GM21381 (cell line): ENCODE measurements around the gene GAS6.
"Not testable (repeated sequence)": the region's sequence is repeated elsewhere in the genome, so short reads cannot be mapped to it uniquely, and the experiment has no call there.

Experiments used
- ATAC-seq: cut with Tn5 transposase; IDR thresholded peaks from one replicate; pipeline ENCODE4 v1.9.1; 2021; ENCODE audit warnings: mild to moderate bottlenecking, moderate library complexity; ENCODE audit not compliant: unreplicated experiment

GAS6 gene

GRCh38 chr13:113874177-113874576 lies 10.3 kb upstream of the GAS6 start:
- ATAC-seq: no peak

- ATAC-seq: no peak
Observed at GRCh38 chr13:113869263-113869662, 5.4 kb upstream of the GAS6 start.

GRCh38 chr13:113867913-113868312 lies 4.0 kb upstream of the GAS6 start:
- ATAC-seq: not testable (repeated sequence)

DNA sequence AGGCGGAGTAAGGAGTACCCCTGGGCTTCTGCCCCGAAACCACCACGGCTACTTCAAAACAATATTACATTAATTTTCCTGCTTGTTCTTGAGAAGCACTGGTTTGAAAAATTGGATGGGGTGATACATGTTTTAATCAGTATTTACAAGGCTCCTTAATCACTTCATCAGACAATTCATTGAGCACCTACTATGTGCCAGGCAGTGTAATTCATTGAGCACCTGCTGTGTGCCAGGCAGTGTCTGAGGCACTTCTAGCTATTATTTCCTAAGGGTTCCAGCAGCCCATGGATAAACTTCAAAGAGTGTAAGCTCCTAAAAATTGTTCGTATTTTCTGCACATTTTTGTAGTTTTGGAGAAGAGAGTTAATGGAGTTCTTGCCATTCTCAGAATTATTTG lies 1.6 kb upstream of the GAS6 start:
- no peak for ATAC-seq

- ATAC-seq: no peak
Observed at GRCh38 chr13:113864273-113864890, 506 bp upstream of the GAS6 start.

DNA sequence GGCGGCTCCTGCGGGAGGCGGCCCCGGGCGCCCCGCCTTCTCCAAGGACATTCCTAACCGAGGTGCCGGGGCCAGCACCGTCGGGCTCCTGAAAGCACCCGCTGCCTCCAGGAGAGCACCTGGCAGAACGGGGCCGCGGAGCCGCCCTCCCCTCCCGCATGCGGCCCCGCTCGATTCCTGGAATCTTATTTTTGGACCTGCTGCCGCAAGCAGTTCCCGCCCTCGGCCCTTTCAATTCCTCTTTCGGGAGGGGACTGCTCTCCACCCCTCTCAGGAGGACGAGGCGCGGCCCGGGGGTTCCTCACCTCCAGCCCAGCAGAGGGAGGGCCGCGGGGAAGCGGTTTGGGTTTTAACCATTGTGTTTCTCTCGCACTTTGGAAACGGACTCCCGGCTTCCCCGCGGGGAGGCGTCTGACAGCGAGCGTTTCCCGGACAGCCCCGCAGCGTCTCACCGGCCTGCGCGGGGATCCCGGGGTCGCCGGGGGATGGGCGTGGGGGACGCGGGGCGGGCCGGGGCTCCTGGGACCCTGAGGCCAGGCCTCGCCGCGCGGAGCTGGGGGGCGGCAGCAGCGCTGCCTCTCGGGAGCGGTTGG lies 849 bp downstream of the GAS6 start:
- no peak for ATAC-seq

GRCh38 chr13:113862191-113862930 lies 1.5 kb downstream of the GAS6 start:
- no peak for ATAC-seq

DNA sequence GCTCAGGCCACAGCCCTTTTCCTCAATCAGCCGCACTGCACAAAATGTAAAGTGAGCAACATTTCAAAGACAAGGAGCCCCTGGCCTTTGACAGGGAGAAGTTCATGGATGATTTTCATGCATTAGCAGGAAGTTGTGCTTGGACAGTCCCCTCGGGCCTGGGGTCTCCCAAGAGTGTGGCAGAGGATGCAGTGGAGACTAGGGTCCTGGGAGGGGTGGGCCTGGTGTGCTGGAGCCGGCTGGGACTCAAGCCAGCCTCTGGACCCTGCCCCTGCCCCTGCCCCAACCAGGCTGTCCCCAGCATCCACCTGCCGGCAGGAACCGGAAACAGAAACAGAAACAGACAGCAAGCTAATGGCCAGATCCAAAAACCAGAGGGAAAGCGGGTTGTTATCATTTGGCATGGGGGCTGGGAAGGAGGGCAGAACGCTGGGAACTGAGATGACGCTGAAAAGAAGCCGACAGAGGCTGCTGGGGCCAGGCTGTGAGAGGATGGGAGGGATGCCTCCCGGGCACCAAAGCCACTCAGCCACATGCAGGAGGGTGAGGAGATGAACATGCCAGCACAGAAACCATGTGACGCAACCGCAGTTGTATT lies 2.3 kb downstream of the GAS6 start:
- no peak for ATAC-seq

DNA sequence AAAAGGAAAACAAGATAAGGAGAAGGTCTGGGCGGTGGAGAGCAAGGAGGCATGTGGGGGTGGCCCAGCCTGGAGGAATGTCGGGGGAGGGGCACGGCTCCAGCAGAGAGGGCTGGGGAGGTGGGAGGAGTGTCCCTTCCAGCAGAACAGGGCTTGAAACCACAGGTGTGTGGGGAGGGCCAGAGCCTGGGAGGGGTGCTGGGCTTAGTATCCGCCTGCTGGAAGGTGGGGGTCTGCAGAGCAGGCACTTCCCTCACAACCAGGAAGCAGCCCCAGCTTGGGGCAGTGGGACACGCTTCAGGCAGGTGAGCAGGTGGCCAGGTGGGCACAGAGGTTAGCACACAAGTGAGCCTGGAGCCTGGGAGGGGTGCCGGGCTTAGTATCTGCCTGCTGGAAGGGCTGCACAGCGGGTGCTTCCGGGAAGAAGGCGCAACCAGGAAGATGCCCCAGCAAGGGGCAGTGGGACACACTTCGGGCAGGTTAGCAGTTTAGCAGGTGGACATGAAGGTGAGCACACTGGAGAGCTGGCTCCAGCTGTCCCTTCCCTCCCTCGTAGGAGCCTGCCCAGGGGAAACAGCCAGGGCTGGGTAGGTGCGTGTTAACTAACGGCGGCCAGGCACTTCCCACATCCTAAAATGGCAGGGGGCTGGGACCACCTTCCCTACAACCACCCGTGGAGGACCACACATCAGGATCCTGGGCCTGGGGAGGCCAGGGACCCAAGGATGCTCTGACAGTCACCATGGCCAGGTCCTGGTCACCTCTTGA lies 3.0 kb downstream of the GAS6 start:
- no peak for ATAC-seq

DNA sequence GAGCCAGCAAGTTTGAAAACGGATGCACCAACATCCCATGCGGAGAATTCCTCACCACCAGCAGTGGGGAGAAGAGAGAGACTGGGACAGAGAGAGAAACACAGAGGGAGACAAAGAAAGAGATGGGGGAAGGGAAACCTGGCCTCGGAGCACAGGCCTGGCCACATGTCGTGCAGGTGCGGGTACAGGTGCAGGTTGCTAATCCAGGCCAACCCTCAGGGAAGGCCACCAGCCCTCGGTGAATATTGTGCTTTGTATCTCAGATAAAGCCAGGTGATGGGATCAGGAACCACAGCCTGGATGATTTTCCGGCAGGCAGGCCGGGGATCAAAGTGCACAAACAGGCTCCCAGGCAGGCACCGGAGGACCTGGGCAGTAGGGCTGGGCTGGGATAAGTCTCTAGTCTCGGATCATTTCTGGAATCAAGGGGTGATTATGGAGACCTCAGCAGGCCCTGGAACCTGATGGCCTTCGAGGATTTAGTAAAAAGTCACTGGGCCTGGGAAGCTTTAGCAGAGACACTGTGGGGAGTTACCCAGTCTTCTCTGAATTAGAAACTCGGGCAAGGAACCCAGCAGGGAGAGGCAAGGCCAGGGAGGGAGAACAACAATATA lies 3.7 kb downstream of the GAS6 start:
- no peak for ATAC-seq

DNA sequence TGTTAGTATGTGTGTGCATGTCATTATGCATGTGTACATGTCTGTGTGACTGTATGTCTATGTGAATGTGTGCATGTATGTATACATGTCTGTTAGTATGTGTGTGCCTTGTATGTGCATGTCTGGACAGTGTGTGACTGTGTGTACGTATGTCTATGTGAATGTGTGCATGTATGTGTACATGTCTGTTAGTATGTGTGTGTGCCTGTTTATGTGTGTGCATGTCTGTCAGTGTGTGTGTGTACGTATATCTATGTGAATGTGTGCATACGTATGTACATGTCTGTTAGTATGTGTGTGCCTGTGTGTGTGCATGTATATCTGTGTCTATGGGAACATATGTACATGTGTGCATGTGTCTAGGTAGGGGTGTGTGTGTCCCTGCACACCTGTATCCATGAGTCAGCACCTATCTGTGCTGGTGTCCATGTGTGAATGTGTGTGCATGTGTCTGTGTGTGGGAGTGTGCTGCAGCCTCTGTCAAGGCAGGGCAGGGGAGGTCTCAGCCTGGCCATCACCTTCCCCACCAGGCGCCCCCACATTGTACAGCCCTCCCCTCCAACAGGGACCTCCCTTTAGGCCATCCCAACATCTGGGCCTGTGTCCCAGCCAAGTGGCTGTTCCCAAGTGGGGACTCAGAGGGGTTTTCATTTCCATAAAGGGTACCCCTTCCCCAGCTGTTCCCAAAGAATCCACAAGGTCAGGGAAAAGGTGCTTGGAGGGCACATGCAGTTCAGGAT lies 4.4 kb downstream of the GAS6 start:
- no peak for ATAC-seq

- no peak for ATAC-seq
Observed at GRCh38 chr13:113857531-113858195, 6.2 kb downstream of the GAS6 start.

DNA sequence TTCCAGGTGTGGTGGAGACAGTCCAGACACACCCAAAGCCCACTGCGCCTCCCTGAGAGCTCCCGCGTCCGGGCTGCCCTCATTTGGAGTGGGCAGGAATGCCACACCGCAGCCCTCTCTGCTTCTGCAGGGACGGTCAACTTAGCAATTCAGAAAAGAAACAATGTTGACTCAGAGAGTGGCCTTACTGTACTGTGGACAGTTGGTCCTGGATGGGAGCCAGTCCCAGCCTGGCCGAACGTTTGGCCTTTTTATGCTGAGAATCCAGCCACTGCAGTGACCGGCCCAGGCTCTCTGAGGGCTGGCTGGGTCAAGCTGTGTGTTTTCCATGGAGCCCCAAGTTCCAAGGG lies 7.2 kb downstream of the GAS6 start:
- ATAC-seq: no peak

GRCh38 chr13:113855931-113856715 lies 7.8 kb downstream of the GAS6 start:
- ATAC-seq: no peak

GRCh38 chr13:113855012-113855921 lies 8.6 kb downstream of the GAS6 start:
- no peak for ATAC-seq

DNA sequence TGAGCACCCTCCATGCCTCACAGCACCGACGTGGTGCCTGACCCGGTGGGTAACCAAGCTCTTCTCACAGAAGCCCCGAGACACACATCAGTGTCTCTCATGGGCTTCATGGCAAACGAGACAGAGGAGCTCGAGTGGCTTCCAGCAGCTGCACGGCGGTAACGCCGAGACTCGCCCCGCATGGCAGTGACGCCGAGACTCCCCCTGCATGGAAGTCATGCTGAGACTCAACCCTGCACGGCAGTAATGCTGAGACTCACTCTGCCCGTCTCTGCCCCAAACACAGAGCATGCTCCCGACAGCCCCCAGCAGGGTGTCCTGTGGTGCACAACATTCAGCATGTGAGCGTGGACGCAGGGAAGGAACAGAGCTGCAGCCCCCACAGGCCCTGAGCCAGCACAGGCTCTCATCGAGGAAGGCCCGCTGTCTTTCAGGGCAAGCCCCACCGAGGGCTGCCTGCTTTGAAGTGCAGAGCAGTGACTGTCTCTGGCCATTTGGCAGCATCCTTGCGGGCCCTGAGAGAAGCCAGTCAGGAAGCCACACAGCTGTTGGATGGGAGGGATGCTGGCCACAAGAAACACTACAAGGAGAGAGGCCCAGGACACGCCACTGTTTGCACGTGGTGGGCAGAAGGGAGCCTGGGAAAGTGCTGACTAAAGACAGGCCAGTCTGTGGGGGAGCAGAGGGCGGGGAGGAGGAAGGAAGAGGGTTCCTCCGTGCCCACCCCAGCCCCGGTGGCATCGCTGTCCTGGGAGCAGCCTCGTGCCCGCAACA lies 9.5 kb downstream of the GAS6 start:
- ATAC-seq: no peak
